Activated gamma-delta T cell treated with Interleukin-2 at 50 U/mL for 16 hours (primary cell): ENCODE data around the gene CELF4.

ENCODE experiments used
- DNase-seq: peaks from one replicate; pipeline ENCODE4 v3.0.0-alpha.2; 2020

The CELF4 gene

GRCh38 chr18:37457341-37457740, 108.3 kb downstream of the CELF4 start:
- no peak for DNase-seq

DNA sequence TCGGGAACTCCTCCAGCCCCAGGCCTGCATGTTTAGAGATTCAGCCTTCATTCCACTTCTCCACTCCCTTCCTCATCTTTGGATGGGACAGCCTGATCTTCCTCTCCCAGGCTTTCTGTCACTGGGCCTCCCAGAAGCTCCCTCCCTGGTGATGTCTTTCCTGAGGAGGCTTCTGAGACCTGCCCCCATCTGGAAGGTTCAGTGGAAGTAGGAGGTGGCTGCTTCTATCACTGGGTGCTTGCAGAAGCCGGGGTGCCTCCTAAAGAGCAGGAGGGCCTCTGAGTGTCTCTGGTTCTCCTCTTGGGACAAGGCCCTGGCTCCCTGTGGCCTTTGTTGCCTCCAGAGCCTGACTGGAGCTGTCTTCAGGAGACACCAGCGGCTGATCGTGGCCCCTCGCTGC, 108.7 kb downstream of the CELF4 start:
- DNase-seq, result no peak

GRCh38 chr18:37456395-37456794, 109.2 kb downstream of the CELF4 start:
- no peak for DNase-seq

DNA sequence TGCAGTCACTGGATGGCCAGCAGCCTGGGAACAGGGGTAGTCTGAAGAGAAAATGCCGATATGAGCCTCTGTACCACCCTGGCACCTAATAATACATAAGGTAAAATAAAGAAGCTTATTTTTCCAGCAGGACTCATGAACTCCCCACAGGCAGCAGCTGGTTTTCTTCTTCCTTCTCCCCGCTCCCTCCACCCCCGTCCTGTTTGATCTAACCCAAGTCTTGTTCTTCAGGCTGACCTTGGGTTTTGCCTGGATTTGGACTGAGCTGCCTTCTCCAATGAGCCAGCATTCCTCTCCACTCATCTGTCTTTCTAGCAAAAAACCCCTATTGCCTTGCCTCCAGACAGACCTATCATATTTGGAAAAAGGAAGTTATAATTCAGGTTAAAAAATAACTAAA, 111.8 kb downstream of the CELF4 start:
- DNase-seq, result no peak

DNA sequence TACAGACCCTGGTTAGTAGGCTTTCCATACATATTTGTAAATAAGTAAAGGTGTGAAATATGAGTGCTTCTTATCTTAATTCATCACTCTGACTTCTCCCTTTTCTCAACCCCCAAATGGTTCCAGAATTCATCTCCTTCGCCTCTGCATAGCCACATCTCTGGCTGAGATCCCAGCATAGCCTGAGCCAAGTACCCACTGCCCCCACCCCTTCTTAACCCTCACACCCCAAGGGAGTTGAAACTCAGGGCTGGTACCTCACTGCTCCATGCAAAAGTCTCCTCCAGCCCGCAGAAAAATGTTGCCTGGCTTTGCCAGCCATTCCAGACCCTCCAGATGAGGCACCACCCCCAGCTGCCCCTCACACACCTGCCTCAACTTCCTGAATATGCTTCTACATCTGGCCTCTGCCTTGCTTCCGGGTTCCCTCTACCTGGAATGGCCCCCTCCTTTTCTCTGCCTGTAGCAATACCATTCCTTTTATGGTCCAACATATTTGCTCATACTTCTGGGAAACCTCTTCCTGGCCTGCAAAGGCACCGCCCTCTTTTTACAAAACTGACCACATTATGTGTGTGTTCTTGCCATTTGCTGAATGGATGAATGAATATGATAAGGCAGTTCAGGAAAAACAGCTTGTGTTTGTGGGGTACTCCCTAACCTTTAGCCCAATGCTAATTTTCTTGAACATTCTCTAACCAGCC, 112.8 kb downstream of the CELF4 start:
- DNase-seq, result no peak

- no peak for DNase-seq
Measured at GRCh38 chr18:37452015-37452414, 113.6 kb downstream of the CELF4 start.

DNA sequence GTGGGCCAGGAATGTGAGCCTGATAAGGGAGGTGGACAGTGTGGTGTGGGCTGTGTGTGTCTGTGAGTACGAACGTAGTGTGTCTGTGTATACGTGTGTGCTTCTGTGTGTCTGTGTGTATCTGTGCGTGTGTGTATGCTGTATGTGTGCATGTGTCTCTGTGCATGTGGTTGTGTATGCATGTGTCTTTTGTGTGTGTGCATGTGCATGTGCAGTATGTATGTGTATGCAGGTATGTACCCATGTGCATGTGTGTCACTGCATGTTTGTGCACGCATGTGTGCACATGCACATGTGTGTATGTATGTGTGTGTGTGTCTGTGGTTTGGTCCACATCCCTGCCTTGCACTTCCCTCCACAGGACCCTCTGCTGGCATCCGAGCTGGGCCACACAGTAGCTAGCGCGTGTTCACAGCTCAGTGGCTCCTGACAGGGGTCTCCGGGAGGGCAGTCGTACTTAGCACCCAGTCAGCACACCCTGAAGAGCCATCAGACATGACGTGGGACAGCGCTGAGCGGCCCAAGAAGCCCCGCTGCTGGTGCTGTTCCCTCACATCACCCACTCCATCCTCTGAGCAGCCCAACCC, 114.3 kb downstream of the CELF4 start:
- no peak for DNase-seq

DNA sequence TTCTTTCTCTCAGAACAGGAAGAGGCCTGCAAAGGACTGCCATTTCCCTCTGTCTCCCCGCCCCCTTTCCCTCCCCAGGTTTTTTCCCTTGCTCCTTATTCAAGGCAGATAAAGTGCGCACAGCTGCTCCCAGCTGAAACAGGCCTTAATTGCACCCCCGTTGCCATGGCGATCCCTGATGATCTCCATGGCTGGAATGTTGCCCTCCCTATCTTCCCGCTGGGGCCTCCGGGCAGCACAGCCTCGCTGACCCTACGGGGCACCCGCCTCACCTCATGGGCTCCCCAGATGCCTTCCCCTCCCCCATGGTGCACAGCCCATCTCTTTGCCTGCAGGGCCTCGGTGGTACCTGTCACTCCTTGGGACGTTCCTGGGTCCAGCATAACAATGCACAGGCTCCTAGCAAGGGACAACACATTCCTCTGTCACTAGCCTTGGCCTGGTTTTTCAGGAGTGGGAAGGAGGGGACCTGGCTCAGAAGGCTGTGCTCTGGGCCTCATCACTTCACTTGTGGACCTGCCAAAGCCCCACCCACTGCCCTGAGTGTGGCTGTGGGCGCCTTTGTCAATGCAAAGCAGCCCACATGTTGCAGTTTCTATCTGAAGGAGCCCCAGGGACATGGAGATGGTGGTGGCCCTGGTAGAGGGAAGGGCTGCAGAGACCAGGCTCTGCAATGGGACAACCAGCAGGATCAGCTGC, 115.0 kb downstream of the CELF4 start:
- no peak for DNase-seq

DNA sequence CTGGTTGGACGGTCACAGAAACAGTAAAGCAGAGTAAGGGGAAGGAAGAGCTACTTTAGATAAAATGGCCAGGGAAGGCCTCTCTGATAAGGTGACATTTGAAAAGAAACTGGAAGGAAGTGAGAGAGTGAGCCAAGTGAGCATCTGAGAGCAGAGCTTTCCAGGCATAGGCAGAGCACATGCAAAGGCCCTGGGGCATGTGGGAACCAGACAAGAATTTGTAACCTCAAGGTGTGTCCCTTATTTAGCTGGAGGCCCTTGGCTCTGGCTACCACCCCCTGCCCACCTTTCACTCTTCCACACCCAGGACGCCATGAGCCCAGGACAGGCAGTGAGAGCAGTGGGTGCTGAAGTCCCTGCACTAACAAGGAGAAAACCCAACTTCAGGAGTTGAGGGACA, 116.0 kb downstream of the CELF4 start:
- no peak for DNase-seq

DNA sequence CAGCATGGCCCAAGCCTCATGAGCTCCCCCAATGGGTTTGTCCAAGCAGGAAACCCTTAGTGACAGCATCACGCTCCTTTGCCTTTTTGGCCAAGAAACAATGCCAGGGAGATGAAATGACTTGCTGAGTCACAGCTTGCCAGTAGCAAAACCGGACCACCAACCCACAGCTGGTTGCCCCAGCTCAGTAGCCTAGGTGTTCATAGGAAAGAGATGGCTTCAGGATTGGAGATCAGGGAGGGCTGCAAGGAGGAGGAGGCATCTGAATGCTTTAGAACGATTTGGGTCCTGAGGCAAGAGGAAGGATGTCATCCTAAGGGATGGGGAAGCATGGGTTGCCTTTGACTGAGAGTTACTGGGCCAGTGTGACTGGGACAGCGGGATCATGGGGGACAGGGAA, 116.7 kb downstream of the CELF4 start:
- no peak for DNase-seq

GRCh38 chr18:37447962-37448888, 117.4 kb downstream of the CELF4 start:
- DNase-seq, result no peak

DNA sequence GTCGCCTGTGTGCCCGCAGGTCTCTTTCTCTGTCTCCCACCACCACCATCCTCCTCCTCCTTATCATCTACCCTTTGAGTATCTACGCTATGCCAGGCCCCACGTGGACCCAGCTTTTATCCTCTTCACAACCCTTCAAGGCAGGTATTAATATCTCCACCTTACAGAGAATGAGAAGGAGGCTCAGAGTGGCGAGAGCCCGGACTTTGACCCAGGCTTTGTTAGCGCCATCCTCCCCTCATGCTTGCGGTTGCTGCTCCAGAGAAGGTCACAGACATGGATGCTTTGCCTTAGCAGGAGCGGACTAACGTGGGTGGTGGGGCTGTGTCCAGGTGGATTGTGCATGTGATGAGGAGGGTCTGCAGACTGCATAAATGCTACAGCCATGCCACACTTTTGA, 119.8 kb downstream of the CELF4 start:
- DNase-seq, result no peak

DNA sequence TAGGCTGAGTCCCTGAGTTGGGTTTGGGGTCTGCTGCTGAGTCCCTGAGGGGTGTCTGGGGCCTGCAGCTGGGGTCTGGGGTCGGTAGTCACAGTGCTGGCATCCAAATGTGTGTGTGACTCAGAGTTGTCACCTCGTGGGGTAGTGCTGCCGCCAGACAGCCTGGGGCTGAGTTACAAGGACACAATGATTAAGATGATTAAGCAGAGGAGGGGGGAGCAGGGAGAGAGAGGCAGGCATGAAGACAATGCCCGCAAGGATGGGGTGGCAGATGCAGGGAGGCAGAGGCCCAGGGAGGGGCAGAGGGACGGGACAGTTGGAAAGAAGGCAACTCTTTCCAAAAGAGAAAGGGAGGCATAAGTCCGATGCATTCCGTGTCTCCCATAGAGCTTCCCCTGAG, 120.2 kb downstream of the CELF4 start:
- DNase-seq, result no peak

DNA sequence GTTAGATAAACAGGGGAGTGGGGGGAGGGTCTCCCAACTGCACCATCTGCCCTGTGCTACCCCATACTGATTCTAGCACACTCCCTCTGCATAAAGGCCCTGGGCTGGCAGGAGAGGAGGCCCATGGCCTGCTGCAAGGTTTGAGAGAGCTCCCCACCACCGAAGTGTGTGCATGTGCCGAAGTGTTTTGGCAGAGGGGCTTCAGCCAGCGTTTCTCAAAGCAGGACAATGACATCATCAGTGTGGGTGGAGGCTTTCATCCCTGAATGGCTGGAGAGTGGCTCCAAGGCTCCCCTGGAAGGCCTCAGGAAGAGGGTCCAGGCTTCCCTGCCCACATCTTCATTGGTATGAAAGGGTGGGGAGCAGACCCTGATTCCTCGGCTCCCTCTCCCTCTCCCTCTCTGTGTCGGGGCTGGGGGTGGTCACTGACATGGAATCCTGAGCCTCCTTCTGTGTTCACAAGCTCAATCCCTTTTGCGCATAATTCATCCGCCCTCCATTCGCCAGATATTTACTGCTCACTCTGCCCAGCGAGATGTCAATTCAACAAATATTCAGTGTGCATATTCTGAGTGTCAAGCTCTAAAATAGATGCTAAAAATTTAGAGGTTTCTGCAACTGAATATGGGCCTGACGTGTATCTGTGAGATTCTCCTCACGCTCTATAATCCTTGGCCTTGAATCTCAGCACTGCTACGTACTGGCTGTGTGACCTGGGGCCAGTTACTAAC, 122.1 kb downstream of the CELF4 start:
- no peak for DNase-seq

GRCh38 chr18:37442477-37442876, 123.1 kb downstream of the CELF4 start:
- no peak for DNase-seq

DNA sequence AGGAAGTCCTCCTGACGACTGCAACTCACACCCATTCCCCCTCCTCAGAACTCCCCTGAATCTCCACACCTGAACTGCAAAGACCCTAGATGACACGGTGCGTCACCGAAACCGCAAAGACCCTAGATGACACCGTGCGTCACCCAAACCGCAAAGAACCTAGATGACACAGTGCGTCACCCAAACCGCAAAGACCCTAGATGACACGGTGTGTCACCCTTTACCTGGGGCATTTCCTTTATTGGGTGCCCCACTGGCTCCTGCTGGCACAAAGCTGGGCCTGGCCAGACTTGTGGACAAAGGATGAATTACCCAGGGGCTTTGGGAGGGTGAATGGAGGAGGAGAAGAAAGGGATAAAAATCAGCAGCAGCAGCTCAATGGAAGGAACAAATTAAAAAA, 123.8 kb downstream of the CELF4 start:
- DNase-seq, result no peak

GRCh38 chr18:37440206-37440605, 125.4 kb downstream of the CELF4 start:
- DNase-seq, result no peak

DNA sequence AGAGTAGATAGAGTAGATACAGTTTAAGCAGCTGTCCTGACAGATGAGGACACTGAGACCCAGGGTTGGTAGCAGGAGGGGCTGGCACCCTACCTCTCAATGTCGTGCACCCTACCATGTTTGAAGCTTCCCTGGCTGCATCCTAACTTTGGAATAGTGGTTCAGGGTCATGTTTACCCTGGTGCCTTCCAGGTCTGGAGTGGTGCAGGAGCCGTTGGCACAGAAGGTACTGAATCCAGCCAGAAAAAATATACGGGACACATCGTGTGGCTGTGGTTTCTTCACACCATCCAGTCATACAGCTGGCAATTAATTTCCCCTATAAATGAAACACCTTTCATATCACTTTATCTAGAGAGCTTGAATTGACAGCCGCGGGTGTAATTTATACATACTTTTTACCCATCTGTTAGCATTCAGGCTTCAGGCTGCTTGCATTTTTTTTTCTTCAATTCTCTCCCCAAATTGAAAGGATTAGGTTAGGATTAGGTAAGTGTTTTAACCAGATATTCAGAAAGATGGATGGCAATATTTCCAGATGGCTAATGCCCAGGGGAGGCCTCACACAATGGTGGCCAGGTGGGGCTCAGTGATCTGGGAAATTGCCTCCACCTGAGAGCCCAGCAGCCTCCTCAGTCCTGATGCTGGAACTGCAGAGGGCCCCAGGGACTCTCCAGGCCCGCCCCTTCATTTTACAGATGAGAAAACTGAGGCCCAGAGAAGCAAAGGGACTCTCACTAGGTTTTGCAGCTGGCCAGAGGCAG, 127.0 kb downstream of the CELF4 start:
- DNase-seq, result no peak

DNA sequence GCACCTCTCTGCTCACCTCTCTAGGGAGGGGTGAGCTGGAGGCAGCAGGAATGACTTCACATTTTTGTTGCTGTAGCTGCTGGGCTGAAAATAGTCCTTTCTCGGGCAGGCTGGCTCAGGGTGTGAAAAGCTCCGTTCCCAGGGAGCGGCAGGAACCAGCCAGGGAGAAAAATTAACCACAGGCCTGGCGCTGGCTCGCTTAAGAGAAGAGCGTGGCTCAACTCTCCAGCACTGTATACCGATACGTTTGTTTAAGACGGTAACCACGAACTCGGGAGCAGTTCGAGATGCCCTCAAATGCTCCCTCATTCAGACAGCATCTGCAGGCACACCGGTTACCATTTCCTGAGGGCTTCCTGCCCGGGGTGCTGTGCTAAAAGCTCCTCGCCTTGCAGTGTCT, 129.6 kb downstream of the CELF4 start:
- no peak for DNase-seq

- DNase-seq, result no peak
Measured at GRCh38 chr18:37435150-37435867, 130.3 kb downstream of the CELF4 start.
